IMR-90 (cell line): ENCODE results near the gene RHOBTB3. TPM values are rescaled to one million over a fixed set of nuclear protein-coding genes. Genes with fewer than 3 reads are reported as not detected.

ENCODE experiments used
- CHD1 ChIP-seq: IDR thresholded peaks from 2 replicates; pipeline ENCODE4 v1.6.1; 2012; ENCODE audit warnings: low read depth, low read length, improper control_type of control experiment
- MXI1 ChIP-seq: IDR thresholded peaks from 2 replicates; pipeline ENCODE4 v1.6.1; 2012; ENCODE audit warnings: low read depth, mild to moderate bottlenecking, low read length, moderate library complexity, borderline replicate concordance
- polyA plus RNA-seq, 3 experiments: library from polyadenylated mRNA; depleted of rRNA; stranded (reverse); fragments of >200 nt; gene quantifications; 2 replicates each; pipeline ENCODE4 v1.2.3, GENCODE V29; 2012; ENCODE audit warnings: low replicate concordance in 1 of 3
- total RNA-seq: library from RNA; depleted of rRNA; stranded (reverse); fragments of >200 nt; gene quantifications from 2 replicates; pipeline ENCODE4 v1.2.3, GENCODE V29; 2012
- TF ChIP-seq, protein P1 (sequence below): conservative IDR thresholded peaks from 2 replicates; pipeline ENCODE4 v1.5.1; 2012; ENCODE audit warnings: mild to moderate bottlenecking, low read depth, low read length, improper control_type of control experiment

Gene RHOBTB3
- total and polyA plus RNA-seq, 2 of the 4 experiments (the other 2 are of a cell fraction) = 117 to 447 TPM

DNA sequence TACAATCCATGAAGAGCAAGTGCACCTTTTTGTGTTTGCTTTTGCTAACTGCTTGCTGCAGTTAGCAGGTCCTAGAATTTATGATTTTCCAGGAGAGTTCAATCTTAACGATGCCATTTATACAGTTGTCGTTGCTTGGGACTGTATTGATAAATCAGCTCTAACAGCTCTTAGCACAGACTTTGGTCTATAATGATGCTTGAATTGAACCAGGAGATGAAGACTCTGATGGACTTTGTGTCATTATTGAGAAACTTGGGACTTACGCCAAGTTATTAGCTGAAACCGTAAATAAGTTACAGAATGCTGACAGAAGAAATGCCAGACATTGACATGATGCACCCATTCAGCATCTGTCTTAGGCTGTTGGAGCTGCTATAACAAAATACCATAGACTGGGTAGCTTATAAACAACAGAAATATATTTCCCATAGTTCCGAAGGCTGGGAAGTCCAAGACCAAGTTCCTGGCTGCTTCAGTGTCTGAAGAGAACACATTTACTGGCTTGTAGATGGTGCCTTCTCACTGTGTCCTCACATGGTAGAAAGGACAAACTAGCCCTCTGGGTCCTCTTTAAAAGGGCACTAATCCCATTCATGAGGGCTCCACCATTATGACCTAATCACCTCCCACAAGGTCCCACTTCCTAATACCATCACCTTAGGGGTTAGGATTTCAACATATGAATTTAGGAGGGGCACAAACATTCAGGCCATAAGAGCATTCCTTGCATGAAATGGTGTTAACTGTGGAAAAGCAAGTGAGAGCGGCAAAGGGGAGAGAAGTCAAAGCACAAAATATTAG, 73.8 kb downstream of the RHOBTB3 start (continued):
- TF ChIP-seq, protein P1, sequence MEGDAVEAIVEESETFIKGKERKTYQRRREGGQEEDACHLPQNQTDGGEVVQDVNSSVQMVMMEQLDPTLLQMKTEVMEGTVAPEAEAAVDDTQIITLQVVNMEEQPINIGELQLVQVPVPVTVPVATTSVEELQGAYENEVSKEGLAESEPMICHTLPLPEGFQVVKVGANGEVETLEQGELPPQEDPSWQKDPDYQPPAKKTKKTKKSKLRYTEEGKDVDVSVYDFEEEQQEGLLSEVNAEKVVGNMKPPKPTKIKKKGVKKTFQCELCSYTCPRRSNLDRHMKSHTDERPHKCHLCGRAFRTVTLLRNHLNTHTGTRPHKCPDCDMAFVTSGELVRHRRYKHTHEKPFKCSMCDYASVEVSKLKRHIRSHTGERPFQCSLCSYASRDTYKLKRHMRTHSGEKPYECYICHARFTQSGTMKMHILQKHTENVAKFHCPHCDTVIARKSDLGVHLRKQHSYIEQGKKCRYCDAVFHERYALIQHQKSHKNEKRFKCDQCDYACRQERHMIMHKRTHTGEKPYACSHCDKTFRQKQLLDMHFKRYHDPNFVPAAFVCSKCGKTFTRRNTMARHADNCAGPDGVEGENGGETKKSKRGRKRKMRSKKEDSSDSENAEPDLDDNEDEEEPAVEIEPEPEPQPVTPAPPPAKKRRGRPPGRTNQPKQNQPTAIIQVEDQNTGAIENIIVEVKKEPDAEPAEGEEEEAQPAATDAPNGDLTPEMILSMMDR = no peak
- TF ChIP-seq CHD1 (no peak), MXI1 (no peak)
